GM19193 (cell line): ENCODE measurements around the gene CPSF4.
A peak's percentile ranks its signal among the peaks of the same experiment; 100 is the strongest.

ENCODE experiments used
- POLR2A ChIP-seq: IDR thresholded peaks from 4 replicates; pipeline ENCODE4 v1.6.1; 2011; ENCODE audit not compliant: insufficient read depth, insufficient read length; ENCODE audit errors: extremely low read depth

Gene CPSF4

GRCh38 chr7:99497766-99498545 is 59.2 kb downstream of the CPSF4 start:
- no peak for TF ChIP-seq POLR2A

DNA sequence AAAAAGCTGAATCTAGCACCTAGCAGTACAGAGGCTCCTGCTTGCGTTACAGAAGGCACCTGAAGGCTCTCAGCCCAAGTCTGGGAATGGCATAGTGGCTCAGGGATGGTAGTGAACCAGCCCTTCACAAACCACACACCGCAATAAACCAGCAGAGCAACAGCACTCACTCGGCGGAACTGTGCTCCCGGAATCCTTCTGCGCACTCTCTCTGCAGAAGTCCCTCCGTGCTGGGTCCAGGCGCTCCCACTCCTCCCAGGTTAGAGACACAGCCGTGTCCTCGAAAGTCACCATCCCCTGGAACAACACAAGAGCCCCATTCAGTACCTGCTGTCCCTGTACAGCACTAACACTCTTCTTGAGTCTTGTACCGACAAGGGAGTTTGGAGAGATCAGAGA is 59.8 kb downstream of the CPSF4 start:
- TF ChIP-seq POLR2A = no peak

DNA sequence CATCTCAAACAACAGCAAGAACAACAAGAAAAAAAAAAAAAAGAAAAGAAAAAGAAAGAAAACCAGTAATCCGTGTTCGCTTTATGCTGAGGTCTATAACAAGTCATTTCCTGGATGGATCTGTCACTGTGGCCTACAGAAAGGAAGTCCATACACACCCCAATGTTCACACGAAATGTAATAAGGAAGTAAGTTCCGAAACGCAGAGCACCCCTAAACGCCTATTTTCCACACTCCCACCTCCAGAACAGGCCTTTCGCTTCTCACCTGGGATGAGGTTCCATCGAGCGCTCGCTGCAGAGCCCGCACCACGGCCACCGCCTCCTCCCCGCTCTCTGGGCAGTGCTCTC is 60.6 kb downstream of the CPSF4 start:
- TF ChIP-seq POLR2A = no peak

- peak; percentile 85 for TF ChIP-seq POLR2A
Observed at GRCh38 chr7:99499721-99500636, 61.2 kb downstream of the CPSF4 start, which contains the start of gene ZNF394. TSS of gene ZNF394 (minus strand) at chr7:99500281. CDS start at chr7:99500093, 188 bp downstream.

DNA sequence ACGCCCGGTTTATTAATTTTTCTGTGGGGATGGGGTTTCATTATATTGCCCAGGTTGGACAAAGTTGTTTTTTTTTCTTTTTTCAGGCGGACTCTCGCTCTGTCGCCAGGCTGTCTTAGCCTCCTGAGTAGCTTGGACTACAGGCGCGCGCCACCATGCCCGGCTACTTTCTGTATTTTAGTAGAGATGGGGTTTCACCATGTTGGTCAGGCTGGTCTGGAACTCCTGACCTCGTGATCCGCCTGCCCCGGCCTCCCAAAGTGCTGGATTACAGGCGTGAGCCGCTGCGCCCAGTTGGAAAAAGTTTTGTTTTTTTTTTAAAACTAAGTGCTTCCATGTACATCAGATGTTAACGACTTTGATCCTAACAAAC is 61.9 kb downstream of the CPSF4 start:
- TF ChIP-seq POLR2A = no peak

DNA sequence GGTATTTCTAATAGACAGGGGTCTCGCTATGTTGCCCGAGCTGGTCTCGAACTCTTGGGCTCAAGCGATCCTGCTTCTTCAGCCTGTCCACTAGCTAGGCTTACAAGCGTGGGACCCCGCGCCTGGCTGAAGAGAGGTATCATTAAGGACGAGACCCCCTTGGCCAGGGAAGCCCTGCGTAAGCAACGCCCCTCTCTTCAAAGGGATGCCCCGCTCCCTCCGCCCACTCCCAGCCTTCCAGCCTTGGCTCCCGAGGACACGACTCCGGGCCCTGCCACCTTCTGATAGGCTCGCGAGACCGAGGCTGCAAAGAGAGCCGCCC is 65.5 kb downstream of the CPSF4 start:
- TF ChIP-seq POLR2A = no peak

GRCh38 chr7:99504603-99505323 is 66.0 kb downstream of the CPSF4 start, which contains the start of gene ZKSCAN5:
TSS of gene ZKSCAN5 (plus strand) at chr7:99504662. CDS start at chr7:99506045, 1,383 bp downstream.
- TF ChIP-seq POLR2A = peak; percentile 78

GRCh38 chr7:99505324-99505662 is 66.5 kb downstream of the CPSF4 start:
- no peak for TF ChIP-seq POLR2A
